GM20431 (cell line): ENCODE measurements around the gene SKP1.

Experiments used
- in situ Hi-C: fragments of 300-500 bp; cut with MseI, MboI; formaldehyde crosslinking; loops from one replicate; pipeline ENCODE4 v1.15.0; 2020; ENCODE audit warnings: low sequenced_read_pairs; ENCODE audit not compliant: unreplicated experiment

Gene SKP1

DNA sequence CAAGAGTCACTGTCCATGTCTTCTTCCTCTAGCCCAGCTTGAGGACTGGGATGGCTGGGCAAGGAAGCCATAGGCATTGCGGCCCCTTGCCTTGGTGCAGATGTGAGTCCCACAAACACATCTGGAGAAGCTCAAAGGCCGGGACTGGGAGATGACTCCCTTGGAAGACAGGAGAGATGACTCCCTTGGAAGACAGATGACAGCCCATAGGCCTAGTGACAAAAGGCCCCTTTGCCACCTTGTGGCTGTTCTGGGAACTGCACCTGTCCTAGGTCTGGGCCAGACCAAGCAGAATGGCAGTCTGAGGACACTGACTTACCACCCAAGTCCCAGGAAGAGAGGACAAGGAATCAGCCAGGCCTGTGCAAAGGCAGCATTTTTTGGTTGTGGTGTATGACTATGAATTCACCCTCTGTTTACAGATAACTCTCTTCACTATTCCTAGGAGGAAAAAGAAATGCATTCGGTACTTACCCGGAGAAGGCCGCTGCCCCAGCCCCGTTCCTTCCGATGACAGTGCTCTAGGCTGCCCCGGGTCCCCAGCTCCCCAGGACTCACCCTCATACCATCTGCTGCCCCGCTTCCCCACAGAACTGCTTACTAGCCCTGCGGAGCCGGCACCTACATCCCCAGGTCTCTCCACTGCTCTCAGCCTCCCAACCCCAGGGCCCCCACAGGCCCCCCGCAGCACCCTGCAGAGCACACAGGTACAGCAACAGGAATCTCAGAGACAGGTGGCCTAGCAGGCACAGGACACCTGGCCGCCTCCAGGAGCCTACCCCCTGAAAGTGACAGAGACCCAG lies 30.8 kb downstream of the SKP1 start:
- in situ Hi-C loops: loop anchor here (10.0 kb wide), 1 partner anchor 101 kb away; no protein-coding TSS in a partner anchor

DNA sequence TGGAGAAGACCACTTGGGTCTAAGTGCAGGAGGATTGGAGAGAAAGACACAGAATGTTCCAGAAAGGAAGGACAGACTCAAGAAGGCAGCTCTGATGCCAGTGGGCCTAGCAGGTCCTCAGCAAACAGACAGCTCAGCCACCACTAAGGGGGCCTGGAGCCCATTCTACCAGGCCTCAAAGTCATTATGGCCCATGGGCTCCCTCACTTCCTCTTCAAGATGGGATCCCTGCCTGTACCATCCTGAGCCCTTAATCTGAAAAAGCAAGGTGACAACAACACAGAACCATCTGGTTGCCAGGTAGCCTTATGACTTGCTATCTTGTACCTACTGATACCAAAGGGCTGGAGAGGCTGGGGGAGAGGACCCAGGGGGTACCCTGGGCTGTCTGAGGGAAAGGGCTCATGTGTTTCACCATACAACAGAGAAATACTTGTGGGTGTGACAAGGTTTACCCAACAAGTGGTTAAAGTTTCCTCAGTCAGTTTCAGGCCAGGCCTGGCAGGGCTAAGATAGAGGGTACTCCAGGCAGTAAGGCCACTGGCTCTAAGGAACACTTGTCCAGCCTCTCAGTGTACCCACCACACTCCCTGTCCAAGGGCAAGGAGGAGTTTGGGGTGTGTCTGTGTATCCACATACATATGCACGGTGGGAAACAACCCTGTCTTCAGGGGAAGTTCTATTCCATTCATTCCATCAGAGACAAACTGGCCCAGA lies 31.6 kb downstream of the SKP1 start:
- in situ Hi-C loops: loop anchor here (10.0 kb wide), 1 partner anchor 100 kb away; no protein-coding TSS in a partner anchor

DNA sequence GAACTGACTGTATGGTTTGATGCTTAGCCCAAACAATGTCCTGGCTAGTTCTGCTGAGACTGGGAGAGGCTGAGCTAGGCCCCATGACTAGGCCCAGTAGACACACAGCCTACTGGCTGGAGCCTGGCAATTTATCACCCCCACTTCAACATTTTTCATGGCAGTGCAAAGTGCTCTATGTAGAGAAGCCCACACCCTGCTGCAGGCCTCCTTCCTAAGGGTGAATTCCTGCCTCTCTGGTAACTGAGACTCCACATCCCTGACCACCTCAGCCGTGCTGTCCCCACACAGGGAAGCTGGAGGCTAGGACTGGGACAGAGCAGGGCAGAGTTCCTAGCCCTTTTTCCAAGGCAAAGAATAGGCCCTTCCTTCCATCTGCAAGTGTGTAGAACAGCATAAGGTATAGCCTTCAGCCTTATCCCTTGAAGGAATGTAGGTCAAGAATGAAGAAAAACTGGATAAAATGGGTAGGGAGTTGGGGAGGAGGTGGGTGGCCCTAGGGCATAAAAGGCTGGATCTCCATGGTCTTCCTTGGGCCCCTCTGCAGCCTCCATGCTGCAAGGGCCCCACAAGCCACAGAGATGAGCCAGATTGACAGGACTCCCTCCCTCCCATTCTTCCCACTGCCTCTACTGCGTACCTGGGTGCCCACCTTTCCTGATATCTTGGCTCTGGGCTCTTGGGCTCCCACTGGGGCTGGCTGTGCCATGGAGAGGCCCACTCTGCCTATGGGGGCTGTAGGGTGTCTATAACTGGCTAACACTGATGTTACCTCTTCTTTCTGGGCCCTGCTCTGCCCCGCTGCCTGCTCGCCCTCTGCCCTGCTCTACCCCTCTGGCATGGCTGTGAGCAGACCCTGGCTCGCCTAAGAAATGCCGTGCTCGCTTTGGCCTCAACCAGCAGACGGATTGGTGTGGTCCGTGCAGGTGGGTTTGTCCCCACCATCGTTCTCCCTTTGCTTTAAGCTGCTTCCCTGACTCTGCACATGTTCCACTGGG lies 32.5 kb downstream of the SKP1 start:
- in situ Hi-C loops: loop anchor here (10.0 kb wide), 1 partner anchor 99 kb away; no protein-coding TSS in a partner anchor

DNA sequence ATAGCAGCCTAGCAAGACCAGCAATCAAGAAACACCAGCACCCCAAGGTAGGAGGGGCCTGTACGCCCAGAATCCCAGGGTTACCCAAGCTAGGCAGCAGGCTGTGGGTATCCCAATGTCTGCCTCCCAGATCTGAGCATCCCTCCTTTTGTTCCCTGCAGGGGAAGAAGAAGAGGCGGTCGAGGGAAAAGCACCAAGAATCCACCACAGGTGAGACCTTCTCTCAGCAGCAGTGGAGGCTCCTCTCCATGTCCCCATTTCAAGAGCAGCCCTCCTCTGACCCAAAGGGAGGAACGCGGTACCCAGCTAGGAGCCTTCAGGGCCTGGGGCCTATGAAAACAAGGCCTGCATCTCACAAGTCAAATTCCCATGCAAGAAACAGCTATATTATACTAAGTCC lies 33.3 kb downstream of the SKP1 start:
- in situ Hi-C loops: loop anchor here (10.0 kb wide), 1 partner anchor 99 kb away; no protein-coding TSS in a partner anchor

GRCh38 chr5:134142806-134143205 lies 33.9 kb downstream of the SKP1 start:
- in situ Hi-C loops: loop anchor here (10.0 kb wide), 1 partner anchor 98 kb away; no protein-coding TSS in a partner anchor

GRCh38 chr5:134142052-134142451 lies 34.7 kb downstream of the SKP1 start:
- in situ Hi-C loops: loop anchor here (10.0 kb wide), 1 partner anchor 97 kb away; no protein-coding TSS in a partner anchor

- in situ Hi-C loops: loop anchor here (10.0 kb wide), 1 partner anchor 97 kb away; no protein-coding TSS in a partner anchor
Observed at GRCh38 chr5:134141331-134142050, 35.3 kb downstream of the SKP1 start.

- in situ Hi-C loops: loop anchor here (10.0 kb wide), 1 partner anchor 96 kb away; no protein-coding TSS in a partner anchor
Observed at GRCh38 chr5:134140530-134141201, 36.1 kb downstream of the SKP1 start.

DNA sequence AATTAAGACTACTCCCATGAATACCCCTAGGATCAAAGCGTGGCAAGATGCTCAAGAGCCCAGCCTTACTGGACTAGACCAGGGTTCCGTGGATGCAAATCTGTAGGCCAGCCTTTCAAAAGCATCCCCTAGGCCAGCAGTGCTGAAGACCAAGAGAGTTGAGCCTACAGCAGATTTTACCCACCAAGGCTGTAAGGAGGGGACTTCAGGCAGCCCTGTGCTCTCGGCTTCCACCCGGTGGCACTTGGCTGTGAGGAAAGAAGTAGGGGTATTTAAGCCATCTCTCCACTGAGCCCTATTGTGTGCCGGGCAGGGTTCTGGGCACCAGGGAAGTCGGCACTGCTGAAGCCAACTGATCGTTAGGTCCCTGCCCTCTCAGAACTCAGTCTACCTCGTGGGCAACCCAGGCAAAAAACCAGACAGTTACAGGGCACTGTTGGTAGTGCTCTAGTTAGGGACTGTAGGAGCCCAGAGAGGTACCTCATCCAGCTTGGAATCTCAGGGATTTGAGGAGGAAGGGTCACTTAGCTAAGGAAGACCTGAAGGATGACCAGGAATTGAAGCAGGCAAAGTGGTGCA lies 36.8 kb downstream of the SKP1 start:
- in situ Hi-C loops: loop anchor here (10.0 kb wide), 1 partner anchor 95 kb away; no protein-coding TSS in a partner anchor

GRCh38 chr5:134139377-134139851 lies 37.3 kb downstream of the SKP1 start:
- in situ Hi-C loops: no loop called here

- in situ Hi-C loops: no loop called here
Observed at GRCh38 chr5:134138416-134139376, 38.1 kb downstream of the SKP1 start.

DNA sequence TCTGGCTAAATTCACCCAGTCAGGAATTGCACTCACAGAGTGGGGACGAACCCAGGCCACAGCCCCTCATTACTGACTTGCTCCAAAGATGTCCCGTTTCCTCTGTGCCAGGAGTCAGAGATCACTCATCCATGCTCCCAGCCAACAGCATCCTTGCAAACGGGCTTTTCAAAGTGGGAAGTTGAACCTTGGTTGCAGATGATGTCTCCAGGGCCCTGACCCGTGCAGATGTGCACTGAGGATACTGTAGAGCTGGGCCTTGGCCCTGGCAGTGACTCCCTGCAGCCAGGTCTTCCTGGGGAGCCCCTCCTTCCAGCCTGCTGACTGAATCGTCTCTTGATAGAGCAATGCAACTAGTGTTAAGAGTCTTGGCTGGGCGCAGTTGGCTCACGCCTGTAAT lies 40.0 kb downstream of the SKP1 start:
- in situ Hi-C loops: no loop called here

GRCh38 chr5:134136221-134136631 lies 40.5 kb downstream of the SKP1 start:
- in situ Hi-C loops: no loop called here

GRCh38 chr5:134135091-134135655 lies 41.6 kb downstream of the SKP1 start:
- in situ Hi-C loops: no loop called here

- in situ Hi-C loops: no loop called here
Observed at GRCh38 chr5:134133995-134134541, 42.7 kb downstream of the SKP1 start.
